IPS-18c (cell line): ENCODE results near the gene ITPRIP.

Experiments
- H3K4me3 ChIP-seq: 2 replicates; pipeline ENCODE4 v1.7.0; 2013; ENCODE audit warnings: low read depth, mild to moderate bottlenecking, low read length, moderate library complexity; ENCODE audit not compliant: insufficient read depth
- H3K9me3 ChIP-seq: one replicate; pipeline ENCODE4 v1.6.1; 2013; ENCODE audit warnings: mild to moderate bottlenecking, low read length, moderate library complexity; ENCODE audit not compliant: control insufficient read depth, insufficient read depth

The ITPRIP gene

GRCh38 chr10:104303594-104304355 is 34.5 kb downstream of the ITPRIP start:
- no peak overlapping the region for H3K4me3 ChIP-seq
- peaks cover 7% of the 10 kb centered on the region for H3K9me3 ChIP-seq

- Histone ChIP-seq H3K9me3 (peaks cover 7% of the 10 kb centered on the region), H3K4me3 (no peak overlapping the region)
Observed at GRCh38 chr10:104301907-104302690, 36.2 kb downstream of the ITPRIP start.

- H3K9me3 ChIP-seq = peaks cover 7% of the 10 kb centered on the region
- no peak overlapping the region for H3K4me3 ChIP-seq
Observed at GRCh38 chr10:104300736-104301292, 37.5 kb downstream of the ITPRIP start.

- Histone ChIP-seq H3K4me3 (no peak overlapping the region), H3K9me3 (peaks cover 7% of the 10 kb centered on the region)
Observed at GRCh38 chr10:104300002-104300735, 38.1 kb downstream of the ITPRIP start.

GRCh38 chr10:104299031-104299904 is 39.0 kb downstream of the ITPRIP start:
- peaks cover 7% of the 10 kb centered on the region for H3K9me3 ChIP-seq
- no peak overlapping the region for H3K4me3 ChIP-seq

GRCh38 chr10:104297697-104298660 is 40.3 kb downstream of the ITPRIP start:
- Histone ChIP-seq H3K9me3 (peaks cover 1% of the 10 kb centered on the region), H3K4me3 (no peak overlapping the region)

- no peaks in the 10 kb centered on the region for H3K9me3 ChIP-seq
- no peak overlapping the region for H3K4me3 ChIP-seq
Observed at GRCh38 chr10:104296687-104297436, 41.4 kb downstream of the ITPRIP start.

GRCh38 chr10:104293781-104294321 is 44.4 kb downstream of the ITPRIP start:
- no peaks in the 10 kb centered on the region for H3K9me3 ChIP-seq

GRCh38 chr10:104293011-104293410 is 45.3 kb downstream of the ITPRIP start:
- no peaks in the 10 kb centered on the region for H3K9me3 ChIP-seq
- H3K4me3 ChIP-seq = no peak overlapping the region

More at GRCh38 chr10:104293781-104294321, 44.4 kb downstream of the ITPRIP start:
- H3K4me3 ChIP-seq = no peak overlapping the region

- no peaks in the 10 kb centered on the region for H3K9me3 ChIP-seq
- H3K4me3 ChIP-seq = no peak overlapping the region
Observed at GRCh38 chr10:104291439-104291951, 46.8 kb downstream of the ITPRIP start.

- no peaks in the 10 kb centered on the region for H3K9me3 ChIP-seq
- H3K4me3 ChIP-seq = no peak overlapping the region
Observed at GRCh38 chr10:104288355-104288754, 49.9 kb downstream of the ITPRIP start.

GRCh38 chr10:104286939-104287338 is 51.3 kb downstream of the ITPRIP start:
- H3K9me3 ChIP-seq = no peaks in the 10 kb centered on the region
- no peak overlapping the region for H3K4me3 ChIP-seq

- Histone ChIP-seq H3K4me3 (no peak overlapping the region), H3K9me3 (no peaks in the 10 kb centered on the region)
Observed at GRCh38 chr10:104284846-104285245, 53.4 kb downstream of the ITPRIP start.

- H3K4me3 ChIP-seq = no peak overlapping the region
- no peaks in the 10 kb centered on the region for H3K9me3 ChIP-seq
Observed at GRCh38 chr10:104281694-104282093, 56.6 kb downstream of the ITPRIP start.
